RKO (cell line): Measurements from ENCODE around the gene PRKN.
A peak's percentile ranks its signal among the peaks of the same experiment; 100 is the strongest.

ENCODE experiments used
- DNase-seq: peaks from one replicate; pipeline ENCODE4 v3.0.0-alpha.2; 2016; ENCODE audit warnings: low spot score

The PRKN gene

DNA sequence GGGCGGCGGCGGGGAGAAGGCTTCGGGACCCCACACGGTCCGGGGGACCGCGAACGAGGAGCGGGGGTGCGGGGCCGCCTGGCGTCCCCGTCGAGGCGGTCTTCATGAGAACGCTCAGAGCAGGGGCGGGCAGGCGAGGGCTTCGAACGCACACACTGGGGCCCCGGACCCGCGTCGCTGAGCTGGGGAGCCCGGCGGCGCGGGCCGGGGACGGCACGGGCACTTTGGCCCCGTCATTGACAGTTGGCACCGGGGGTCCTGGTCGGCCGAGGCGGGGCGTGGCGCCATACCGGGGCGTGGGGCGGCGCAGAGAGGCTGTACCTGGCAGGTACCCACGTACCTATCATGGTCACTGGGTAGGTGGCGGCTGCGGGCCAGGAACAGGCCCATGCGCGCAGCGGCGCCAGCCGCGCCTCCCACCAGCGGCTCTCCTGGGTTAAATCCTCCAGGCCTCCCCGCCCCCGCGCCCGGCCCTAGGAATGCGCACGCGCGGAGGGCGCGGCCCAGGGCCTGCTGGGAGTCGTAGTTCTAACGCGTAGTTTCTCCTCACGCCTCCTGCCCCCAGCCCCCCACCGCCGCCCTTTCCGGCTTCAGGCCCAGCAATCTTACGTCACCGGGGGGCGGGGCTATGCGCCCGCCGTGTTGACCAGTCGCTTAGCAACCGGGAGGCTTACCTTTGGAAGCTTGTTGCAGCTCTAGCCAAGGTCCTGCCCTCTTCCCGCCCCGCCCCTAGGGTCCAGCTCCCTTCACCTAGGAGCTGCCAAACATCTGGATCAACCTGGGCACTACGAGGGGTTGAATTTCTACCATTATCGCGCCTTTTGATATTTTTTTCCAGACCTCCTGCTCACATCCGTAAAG is at the start of gene PRKN, which contains the start of gene PACRG:
PRKN (minus strand) TSS at position 445 of the 861 bp plus-strand sequence.
PACRG (plus strand) TSS at position 653 of the 861 bp plus-strand sequence.
- DNase-seq: peak; percentile 96

DNA sequence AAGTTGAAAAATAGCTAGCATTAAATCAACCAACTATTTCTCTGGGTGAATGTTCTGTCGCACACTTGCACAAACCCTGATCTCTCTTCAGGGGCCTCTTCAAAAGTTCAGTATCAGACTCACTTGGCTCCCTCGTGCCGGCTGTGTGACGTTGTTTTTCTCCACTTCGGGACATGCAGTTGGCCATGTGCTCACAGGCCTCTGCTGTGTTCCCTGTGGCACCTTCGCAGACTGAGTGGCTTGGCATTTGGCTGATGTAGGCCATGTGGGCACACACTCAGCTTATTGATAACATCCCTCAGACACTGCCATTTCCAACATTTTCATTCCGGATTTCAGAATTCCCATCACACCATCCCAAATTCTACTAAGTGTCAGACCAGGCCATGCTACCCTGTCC is 49.5 kb upstream of the PRKN start:
- no peak for DNase-seq

DNA sequence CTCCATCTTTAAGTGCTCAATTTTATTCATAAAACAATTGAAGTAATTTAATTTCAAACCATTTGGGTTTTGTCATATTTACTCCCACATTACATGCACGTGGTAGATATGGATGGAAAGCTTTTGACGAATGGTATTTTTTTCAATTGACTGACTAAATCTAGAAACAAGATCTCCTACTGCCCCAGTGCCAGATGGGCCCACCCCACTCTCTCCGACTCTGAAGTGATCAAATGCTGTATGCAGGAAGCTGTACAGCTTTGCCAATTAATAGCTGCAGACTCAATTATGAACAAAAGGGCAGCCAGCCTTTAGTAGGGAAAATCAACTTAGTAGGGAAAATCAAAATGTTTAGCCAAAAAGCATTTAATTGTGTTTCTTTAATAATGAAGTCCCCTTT is 46.4 kb upstream of the PRKN start:
- no peak for DNase-seq

DNA sequence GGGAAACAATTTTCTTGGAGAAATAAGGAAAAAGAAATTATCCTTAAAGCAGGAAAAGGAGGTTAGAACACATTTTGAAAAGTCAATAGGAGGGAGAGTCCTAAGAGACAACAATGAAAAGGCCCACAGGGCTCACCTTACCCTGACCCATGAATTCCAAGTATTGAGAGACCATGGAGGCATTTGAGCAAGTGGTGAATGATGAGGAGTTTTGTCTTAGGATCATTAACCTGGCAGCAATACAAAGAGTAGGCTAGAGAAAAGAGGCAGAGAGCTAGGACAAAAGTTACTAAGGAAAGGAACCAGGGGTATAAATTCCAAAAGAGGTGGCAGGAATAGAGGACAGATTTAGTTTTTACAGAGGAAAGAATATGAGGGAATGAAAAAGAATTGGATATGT is 44.9 kb upstream of the PRKN start:
- DNase-seq: no peak

DNA sequence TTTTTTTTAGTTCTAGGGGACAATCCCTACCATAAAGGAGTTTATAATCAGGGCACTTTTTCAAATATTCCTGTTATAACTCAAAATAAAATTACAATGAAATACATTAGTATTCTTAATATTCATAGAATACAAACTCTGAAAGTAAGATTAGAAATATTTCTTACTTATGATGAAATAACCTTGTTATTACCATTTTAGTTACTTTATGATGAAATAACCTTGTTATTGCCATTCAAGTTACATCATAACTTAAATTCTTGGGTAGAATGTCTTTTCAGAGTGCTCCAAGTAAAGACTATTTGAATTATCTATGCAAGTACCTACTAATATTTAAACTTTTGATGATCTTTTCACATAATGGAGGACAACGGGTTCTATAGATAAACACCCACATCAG is 43.4 kb upstream of the PRKN start:
- DNase-seq: no peak

DNA sequence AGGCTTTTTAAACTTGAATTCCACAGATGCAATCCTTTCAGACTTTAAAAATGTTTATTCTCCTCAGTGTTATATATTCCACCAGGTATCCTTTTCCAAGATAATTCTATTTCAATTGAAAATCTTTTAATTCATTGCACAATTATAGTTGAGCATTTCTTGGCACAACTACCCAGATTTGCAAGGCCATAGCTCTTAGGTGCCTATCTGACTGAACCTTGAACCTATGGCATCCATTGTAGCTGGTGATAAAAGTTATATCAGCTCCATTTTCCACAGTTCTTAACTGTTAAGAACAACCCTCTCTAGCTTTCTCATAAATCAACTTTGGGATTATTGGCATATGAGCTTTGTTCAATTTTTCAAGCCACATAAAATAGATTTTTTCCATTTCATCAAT is 42.6 kb upstream of the PRKN start:
- no peak for DNase-seq

DNA sequence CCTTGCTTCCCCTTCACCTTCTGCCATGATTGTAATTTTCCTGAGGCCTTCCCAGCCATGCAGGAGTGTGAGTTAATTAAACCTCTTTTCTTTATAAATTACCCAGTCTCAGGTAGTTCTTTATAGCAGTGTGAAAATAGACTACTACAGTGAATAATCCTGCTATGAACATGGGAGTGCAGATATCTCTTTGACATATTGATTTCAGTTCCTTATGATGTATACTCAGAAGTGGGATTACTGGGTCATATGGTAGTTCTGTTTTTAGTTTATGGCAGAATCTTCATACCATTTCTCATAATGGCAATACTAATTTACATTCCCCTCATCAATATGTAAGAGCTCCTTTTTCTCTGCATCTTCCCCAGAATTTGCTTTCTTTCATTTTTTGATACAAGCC is 26.2 kb upstream of the PRKN start:
- no peak for DNase-seq

DNA sequence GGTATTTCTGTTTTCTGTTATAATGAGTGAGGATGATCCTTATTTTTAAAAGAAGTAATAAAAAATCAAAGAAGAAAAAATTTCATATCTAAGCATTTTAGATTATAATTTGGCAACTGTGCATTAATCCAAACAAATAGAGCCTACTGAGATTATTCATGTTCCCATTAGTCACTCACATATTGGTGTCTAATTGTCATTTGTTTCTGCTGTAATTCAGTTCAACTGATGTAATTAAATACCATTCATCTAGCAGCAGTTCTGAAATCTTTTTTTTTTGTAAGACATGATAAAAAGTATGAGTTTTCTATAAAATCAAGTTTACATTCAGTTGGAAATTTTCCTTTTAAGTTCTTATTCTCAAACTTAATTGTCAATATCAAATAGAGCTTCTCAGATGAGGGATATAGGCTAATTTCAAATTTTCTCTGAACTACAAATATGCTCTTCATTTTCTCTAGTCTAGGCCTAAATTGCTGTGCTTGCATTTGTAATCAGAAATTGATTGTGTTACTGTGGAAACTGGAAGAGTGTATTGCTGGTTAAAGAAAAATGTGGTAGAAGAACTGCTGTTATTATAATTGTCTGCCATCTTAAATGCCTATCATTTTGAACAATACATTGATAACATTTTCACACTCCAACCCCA is 23.8 kb upstream of the PRKN start:
- DNase-seq: no peak

DNA sequence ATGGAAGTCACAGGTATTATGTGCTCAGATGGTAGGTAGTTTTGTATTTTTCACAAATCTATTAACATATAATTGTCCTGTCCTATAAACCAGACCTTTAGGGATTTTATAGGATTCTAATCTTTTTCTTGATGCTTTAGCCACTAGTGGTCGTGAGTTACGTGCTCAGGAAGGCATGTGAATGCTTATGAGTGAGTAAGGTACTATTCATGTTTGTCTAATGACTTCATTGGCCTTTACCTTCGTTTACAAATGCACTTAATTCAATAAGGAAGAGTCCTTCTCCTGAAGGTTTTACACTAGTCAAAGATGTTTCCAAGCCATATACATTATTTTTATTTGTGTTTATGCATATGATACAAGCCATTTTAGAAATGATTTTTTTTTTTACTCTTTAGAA is 23.2 kb upstream of the PRKN start:
- DNase-seq: peak; percentile 22

DNA sequence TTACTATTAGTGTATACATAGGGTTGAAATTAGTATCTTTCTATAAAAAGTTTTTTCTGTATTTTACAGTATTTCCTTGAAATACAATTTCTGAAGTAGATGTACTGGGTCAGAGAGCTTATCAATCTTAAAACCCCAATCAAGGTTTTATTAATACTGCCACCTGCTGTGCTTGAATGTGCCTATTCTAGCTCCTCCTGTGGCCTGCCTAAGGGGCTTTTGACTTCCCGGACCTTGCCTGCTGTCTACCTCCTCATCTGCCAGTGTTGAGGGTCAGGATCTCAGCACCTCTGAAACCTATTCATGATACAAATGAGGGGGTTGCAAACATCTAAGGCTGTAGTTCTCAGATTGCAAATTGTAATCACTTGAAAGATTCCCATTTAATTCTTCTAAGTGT is 9.4 kb upstream of the PRKN start:
- DNase-seq: no peak

DNA sequence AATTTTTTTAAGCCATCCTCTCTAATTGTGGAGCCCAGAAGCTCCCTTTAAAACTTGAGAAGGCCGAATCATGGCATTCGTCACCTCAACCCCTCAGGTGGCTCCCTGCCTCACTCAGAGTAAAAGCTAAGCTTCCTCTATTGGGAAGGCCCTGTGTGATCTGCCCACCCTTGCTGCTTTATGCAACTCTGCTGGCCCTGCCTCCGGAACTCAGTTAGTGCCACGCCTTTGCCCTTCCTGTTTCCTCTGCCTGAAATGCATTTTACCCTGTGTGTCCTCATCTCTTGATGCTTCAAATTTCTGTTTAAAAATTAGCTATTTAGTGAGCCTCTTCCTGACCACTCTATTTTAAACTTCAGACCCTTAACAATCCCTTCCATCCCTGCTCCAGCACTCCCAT is 5.9 kb upstream of the PRKN start:
- DNase-seq: no peak

DNA sequence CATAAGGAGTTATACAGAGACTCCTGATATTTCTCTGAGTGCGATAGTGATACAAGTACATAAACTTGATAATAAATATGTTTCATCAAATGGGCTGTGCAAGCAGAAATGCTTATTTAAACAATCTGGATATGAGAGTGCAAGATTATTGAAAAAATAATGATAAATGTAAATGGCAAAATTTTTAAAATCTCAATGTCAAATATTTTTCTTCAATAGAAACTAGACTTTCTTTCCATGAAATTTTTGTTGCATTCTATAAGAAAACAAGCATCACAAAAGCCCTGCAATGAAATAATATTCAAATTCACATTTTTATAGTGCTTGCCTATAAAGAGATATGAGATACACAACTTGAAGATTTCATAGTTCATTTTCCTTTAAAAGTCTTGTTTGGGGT is 2.9 kb upstream of the PRKN start:
- no peak for DNase-seq

DNA sequence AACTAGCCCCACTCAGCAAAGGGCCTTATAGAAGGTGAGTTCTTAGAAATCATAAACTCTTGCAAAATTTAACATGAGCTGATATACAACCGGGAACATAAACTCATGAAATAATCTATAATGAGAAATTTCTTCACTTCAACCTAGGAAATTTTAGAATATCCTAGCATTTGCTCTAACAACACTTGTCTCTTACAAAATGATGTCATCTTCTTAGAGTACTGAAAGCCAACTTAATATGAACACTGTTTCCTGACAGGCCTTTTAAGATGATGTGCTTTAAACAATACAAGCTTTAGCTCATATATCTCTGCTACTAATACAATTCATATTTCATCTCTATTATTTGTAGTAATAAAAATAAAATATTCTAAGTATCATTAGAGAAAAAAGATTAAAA is 1.1 kb upstream of the PRKN start:
- DNase-seq: no peak

DNA sequence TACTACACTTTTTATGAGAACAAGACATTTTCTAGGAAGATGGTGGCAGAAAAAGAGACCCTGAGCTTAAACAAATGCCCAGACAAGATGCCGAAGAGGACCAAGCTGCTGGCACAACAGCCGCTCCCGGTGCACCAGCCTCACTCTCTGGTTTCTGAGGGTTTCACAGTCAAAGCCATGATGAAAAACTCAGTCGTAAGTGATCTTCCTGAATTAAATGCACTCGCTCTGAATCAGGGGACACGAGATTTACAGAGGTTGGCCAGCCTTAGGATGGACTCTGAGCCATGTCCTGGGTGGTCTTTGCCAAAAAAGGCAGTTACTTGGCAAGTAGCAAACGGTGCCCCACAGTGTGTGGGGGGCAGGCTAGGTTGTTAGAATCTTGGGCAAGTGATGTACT is 631 bp upstream of the PRKN start:
- no peak for DNase-seq

DNA sequence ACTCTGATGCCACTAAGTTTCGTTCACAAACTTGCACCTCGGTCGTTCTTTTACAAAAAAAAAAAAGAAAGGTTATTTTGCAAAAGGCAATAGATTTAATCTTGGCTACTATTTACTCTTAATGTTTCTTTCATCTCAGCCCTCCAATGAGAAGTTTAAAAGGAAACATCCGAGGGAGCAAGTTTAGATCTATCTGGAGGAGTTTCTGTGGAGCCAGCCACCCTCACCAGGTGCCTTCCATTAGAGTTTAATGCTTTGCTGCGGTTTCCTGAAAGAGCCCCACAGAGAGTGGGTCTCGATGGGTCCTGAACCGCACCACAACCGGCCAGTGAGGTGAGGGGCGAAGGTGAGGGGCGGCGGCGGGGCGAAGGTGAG is 632 bp downstream of the PRKN start:
- DNase-seq: no peak

DNA sequence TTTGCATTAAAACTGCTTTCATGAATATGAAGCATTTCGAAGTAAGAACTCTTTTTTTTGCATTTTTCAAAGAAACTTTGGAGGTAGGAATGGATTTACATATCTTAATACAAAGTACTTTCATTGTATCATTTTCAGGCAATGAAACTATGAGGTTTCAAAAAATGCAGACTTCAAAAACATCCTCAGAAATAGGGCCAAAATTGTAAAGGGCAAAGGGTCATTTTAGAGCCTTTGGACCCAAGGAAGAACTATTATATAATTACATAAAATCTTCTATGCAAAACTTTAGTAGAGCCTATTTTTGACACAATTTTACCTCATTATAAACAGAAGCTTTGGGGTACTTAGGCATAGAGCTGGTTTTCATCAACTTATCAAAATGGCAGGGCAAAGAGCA is 4.9 kb downstream of the PRKN start:
- no peak for DNase-seq

DNA sequence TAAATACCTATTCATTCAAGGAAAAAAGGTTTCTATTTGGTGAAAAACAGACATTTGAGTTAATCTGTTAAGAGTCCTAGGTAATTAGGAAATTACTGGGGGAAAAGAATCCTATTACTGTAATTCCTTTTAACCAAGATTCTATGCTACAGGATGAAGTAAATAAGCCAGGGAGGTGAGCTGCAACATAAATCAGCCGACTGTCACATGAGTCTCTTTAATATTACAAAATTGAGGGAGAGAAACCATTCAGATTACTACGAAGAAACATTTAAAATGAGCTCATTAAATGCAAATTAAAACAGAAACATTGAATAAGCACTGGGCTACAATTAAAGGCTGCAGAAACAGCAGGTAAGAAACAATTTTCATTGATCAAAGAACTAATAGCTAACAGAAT is 5.3 kb downstream of the PRKN start:
- DNase-seq: no peak

DNA sequence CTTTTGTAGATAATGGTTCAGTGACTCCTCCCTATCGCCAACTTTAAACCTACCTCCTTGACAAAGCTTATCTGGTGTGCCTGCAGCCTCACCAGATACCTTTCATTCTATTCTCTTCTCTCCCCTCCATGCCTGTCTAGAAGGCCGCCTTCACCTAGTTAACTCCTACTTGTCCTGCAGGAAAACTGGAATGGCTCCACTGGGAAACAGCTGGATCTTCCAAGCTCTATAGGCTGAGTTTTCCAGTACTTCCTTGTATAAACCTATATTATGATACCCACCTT is 6.2 kb downstream of the PRKN start:
- DNase-seq: no peak

DNA sequence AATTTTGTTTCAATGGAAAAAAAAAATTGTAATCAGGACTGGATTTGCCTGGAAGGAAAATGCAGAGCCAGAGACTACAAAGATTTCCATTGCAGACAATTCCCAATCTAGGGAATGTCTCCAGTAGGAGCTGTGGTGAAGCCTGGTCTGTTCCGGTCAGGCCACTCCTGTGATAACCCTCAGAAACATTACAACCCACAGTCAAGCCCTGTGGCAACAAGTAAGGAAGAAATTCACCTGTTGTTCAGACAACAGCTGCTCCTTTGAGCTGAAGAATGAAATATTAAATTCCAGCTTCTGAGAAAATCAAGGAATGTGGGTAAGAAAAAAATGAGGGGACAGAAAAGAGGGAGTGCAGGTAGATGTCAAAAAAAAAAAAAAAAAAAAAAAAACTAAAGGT is 8.0 kb downstream of the PRKN start:
- DNase-seq: no peak

DNA sequence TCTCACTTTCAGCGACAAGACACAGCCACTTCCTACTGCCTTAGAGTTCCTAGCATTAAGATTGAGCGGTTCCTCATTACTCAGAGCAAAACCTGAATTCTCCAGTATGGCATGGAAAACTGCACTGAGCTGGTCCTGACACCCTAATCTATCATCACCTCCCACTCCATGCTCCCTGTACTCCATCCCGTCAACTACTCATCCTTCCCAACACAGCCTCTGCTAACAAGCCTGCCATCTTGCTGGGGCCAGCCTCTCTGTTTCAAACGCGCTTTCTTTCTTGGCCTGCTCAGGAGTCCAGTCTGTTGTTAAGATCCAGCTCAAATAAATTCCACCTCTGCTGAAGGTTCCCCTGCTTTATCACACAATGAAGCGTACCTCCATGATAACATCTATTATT is 12.0 kb downstream of the PRKN start:
- DNase-seq: no peak

DNA sequence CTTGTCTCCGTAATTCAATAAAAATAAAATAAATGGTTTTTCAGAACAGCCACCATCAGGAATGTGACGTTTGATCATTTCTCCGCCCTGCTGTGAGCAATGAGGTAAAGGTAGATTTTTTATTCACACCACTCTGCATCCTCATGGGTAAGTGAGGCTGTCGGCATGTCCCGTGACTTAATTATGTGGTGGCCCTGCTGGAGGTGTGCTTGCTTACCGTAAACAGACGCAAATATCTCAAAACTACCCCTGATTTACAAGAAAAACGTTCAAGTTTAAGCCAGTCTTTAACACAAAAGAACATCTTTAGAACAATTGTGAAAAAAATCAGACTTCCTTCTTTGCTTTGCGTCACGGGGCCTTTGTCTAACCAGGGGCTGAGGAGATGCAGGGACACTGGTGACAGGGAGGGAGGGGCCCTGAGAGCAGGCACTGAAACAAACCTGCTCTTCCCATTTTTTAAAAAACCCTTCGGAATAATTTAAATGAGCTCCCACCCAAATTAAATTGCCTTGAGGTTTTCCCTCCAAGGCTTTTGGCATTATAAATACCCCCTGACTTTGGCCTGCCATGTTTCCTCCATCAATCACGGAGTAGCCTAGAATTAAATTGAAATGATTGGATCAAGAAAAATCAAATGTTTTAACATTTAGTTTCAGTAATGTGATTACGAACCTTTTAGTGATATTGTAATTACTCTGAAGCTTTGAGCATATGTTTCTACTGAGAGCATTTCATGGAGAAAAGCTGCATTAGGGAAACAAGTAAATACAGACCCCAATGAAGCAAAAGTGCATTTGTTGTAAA is 13.4 kb downstream of the PRKN start:
- no peak for DNase-seq

DNA sequence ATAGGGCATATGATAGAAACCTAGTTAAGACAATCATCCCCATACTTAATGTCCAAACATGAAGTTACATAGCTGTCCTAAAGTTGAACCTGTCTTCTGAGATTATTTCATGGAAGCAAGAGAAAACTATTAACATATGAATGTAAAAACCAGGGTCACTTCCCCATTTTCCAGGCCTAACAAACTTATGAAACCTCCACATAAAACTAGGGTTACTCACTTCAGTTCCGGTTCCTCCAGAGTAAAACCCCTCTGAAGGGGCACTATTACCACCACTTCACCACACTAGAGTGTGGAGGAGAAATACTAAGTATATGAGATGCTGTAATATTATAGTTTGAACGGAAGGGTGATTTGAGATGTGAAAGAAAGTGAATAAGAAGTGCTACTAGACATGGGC is 14.9 kb downstream of the PRKN start:
- DNase-seq: no peak

DNA sequence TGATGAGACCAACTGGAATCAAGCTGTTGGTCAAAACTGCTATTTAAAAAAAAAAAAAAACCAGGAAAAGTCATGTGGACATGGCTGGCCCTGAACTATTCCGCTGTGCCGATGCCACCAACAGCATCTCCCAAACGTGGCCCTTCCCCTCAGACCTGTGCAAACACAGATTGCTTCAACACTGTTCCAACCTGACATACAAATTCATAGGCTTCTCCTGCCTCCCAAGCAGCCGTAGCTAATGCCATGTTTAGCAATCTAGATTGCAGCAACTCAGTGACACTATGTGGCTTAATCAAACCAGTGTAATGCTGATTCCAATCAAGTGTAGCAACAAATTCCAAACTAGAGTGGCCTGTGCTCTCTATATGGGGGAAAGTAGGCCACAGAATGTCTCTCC is 16.2 kb downstream of the PRKN start:
- DNase-seq: no peak
